ENCODE data around the gene CUX1. TPM values are rescaled to one million over a fixed set of nuclear protein-coding genes. Genes with fewer than 3 reads are reported as not detected.

Gene CUX1
- total RNA-seq, 4 donors from 2014 or later = 58.2 to 295 (median 76.9) TPM

DNA sequence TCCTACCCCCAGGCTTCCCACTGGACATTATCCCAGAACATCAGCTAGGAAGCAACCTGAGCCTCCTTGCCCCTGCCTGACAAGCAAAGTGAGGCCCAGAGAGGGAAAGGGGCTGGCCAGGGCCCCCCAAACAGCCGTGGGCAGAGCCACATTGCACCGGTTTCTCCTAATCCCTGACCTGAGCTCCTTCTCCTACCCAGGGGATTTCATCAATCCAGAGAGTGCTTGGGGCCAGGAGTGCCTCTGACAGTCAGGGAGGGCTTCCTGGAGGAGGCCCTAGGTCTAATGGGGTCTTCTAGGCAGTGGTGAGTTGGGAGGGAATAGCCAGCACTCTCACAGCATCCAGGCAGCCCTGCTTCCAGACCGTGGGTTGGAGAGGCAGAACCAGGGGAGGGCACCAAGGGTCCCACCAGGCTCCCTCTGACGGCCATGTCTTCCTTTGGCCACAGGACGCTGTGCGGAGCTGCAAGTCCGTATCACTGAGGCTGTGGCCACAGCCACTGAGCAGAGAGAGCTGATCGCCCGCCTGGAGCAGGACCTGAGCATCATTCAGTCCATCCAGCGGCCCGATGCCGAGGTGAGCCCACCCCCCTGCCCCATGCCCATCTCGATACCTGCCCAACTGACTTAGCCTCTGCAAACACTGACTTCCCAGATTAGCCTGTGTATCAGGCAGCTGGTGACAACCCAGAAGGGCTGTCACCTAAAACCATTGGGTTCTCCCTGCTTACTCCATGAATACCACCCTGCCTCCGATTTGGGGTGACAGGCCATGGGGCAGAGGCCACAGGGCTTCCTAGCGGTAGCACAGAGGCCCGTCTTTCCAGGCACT, 455.7 kb downstream of the CUX1 start:
- DNase-seq = no peak
- H3K4me1 ChIP-seq = no peaks in the 10 kb centered on the region
- H3K9me3 ChIP-seq = no peaks in the 10 kb centered on the region
- H3K27me3 ChIP-seq = no peaks in the 10 kb centered on the region
- no peak overlapping the region for H3K27ac ChIP-seq
- no peak for TF ChIP-seq POLR2A (IDR thresholded peaks at IDR 0.05)
- no peak for TF ChIP-seq CTCF (IDR thresholded peaks at IDR 0.05)
- no peak overlapping the region for H3K4me3 ChIP-seq
- intact Hi-C loops (cut with DNase I; ENCODE audit: low total_unique reads) = loop anchor here (5.0 kb wide), 2 partner anchors 586 to 726 kb away; no protein-coding TSS in a partner anchor
- H3K36me3 ChIP-seq = no peaks in the 10 kb centered on the region

- no peak overlapping the region for H3K4me3 ChIP-seq
- TF ChIP-seq POLR2A (IDR thresholded peaks at IDR 0.05) (no peak), CTCF (IDR thresholded peaks at IDR 0.05) (no peak)
- no peaks in the 10 kb centered on the region for H3K9me3 ChIP-seq
- no peaks in the 10 kb centered on the region for H3K4me1 ChIP-seq
- no peaks in the 10 kb centered on the region for H3K36me3 ChIP-seq
- H3K27ac ChIP-seq = no peak overlapping the region
- no peak for DNase-seq
- H3K27me3 ChIP-seq = no peaks in the 10 kb centered on the region
- intact Hi-C loops (cut with DNase I; ENCODE audit: low total_unique reads) = loop anchor here (5.0 kb wide), 2 partner anchors 587 to 727 kb away; no protein-coding TSS in a partner anchor
Observed at GRCh38 chr7:102273749-102274712, 456.6 kb downstream of the CUX1 start.

DNA sequence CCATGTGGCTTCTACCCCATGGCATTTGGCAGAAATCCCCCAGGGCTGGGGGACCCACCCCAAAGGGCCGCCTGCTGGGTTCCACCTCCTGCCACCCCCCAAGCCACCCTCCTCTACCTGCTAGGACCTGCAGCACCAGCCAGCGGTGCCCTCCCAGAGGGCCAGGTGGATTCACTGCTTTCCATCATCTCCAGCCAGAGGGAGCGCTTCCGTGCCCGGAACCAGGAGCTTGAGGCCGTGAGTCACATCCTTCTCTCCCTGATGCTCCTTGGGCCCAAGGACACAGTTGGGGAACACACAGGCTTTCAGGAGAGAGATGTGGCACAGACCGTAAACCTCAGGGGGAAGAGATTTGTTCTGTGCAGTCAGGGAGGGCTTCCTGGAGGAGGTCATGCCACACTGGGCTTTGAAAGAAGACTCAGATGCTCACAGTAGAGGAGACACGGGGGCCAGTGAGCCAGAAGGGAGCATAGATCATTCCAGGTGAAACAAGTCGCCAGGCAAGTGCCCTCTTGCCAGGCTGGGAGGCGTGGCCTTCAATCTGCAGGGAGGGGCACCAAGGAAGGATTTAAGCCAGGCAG, 457.8 kb downstream of the CUX1 start:
- H3K4me3 ChIP-seq = no peak overlapping the region
- no peaks in the 10 kb centered on the region for H3K27me3 ChIP-seq
- intact Hi-C loops (cut with DNase I; ENCODE audit: low total_unique reads) = no loop called here
- no peaks in the 10 kb centered on the region for H3K9me3 ChIP-seq
- DNase-seq = no peak
- H3K27ac ChIP-seq = no peak overlapping the region
- no peaks in the 10 kb centered on the region for H3K36me3 ChIP-seq
- TF ChIP-seq POLR2A (IDR thresholded peaks at IDR 0.05) (no peak), CTCF (IDR thresholded peaks at IDR 0.05) (no peak)
- no peaks in the 10 kb centered on the region for H3K4me1 ChIP-seq

DNA sequence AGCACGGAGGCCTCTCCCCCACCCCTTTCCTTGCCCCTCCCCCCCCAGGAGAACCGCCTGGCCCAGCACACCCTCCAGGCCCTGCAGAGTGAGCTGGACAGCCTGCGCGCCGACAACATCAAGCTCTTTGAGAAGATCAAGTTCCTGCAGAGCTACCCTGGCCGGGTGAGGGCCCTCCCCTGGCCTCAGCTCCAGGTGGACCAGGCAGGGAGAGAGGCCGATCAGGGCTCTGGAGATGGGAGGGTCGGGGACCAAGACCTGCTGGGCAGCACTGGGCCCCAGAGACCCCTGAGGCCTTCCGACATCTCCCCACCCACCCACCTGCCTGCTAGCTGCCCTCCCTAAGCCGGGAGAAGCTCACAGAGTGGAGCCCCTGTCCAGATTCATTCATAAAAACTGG, 460.5 kb downstream of the CUX1 start:
- intact Hi-C loops (cut with DNase I; ENCODE audit: low total_unique reads) = no loop called here
- Histone ChIP-seq H3K4me3 (no peak overlapping the region), H3K36me3 (no peaks in the 10 kb centered on the region), H3K4me1 (no peaks in the 10 kb centered on the region), H3K9me3 (no peaks in the 10 kb centered on the region), H3K27ac (no peak overlapping the region), H3K27me3 (no peaks in the 10 kb centered on the region)
- TF ChIP-seq CTCF (IDR thresholded peaks at IDR 0.05) = no peak
- no peak for TF ChIP-seq POLR2A (IDR thresholded peaks at IDR 0.05)
- no peak for DNase-seq

Measured in uterus (tissue), 4 donors.